ENCODE data around the gene PCNA. TPM values are rescaled to one million over a fixed set of nuclear protein-coding genes. Genes with fewer than 3 reads are reported as not detected.

Gene PCNA
- total and polyA plus RNA-seq, 2 experiments from 2014 or later: 353 to 428 TPM

GRCh38 chr20:5133998-5134397 lies 14.2 kb upstream of the PCNA start (continued):
- no peak for TF ChIP-seq STAT1 (IDR thresholded peaks at IDR 0.05; ENCODE audit: unreplicated experiment)
- TF ChIP-seq NANOG (IDR thresholded peaks at IDR 0.05; ENCODE audit: borderline replicate concordance): no peak
- no peak for TF ChIP-seq POLR2AphosphoS5 (IDR thresholded peaks at IDR 0.05; ENCODE audit: low read depth)
- no peak for TF ChIP-seq CREB1 (CRISPR knock-in tag; IDR thresholded peaks at IDR 0.05; ENCODE audit: low read depth)
- TF ChIP-seq ZNF114 (CRISPR knock-in tag; IDR thresholded peaks at IDR 0.05): no peak
- TF ChIP-seq CTCF (conservative IDR thresholded peaks at IDR 0.05; ENCODE audit: low read depth in 2 of 2): no peak
- TF ChIP-seq ZNF331 (CRISPR knock-in tag; IDR thresholded peaks at IDR 0.05; ENCODE audit: low read depth): no peak
- TF ChIP-seq JUNB (IDR thresholded peaks at IDR 0.05; ENCODE audit: unreplicated experiment): no peak

- Mint-ChIP-seq H3K4me3 (no peak overlapping the region; the same call in 2 of the 3 replicates), H3K27ac (no peak overlapping the region), H3K36me3 (ENCODE audit: low read depth) (no peaks in the 10 kb centered on the region), H3K27me3 (ENCODE audit: insufficient read depth, low read depth, poor library complexity) (peaks cover 4% of the 10 kb centered on the region), H3K9me3 (no peaks in the 10 kb centered on the region), H3K4me1 (peaks cover 16% of the 10 kb centered on the region)
- H3K4me3 ChIP-seq: no peak overlapping the region
- no peaks in the 10 kb centered on the region for H3K9me2 ChIP-seq (ENCODE audit: insufficient read depth)
- ATAC-seq: no peak
- H4K20me1 ChIP-seq (replicated peaks; ENCODE audit: insufficient read depth): no peaks in the 10 kb centered on the region; the same call in none of the 2 replicates
- H3K79me2 ChIP-seq (replicated peaks; ENCODE audit: insufficient read depth): peaks cover 85% of the 10 kb centered on the region
- no peak overlapping the region for H2AFZ ChIP-seq
- H3K36me3 ChIP-seq (ENCODE audit: insufficient read depth): no peaks in the 10 kb centered on the region; the same call in 1 of the 2 replicates
- no peak for TF ChIP-seq POLR2AphosphoS5 (IDR thresholded peaks at IDR 0.05; ENCODE audit: low read depth)
- TF ChIP-seq NANOG (IDR thresholded peaks at IDR 0.05; ENCODE audit: borderline replicate concordance): no peak
- no peak for TF ChIP-seq JUNB (IDR thresholded peaks at IDR 0.05; ENCODE audit: unreplicated experiment)
- no peak for TF ChIP-seq ETS1 (IDR thresholded peaks at IDR 0.05)
- TF ChIP-seq ZNF331 (CRISPR knock-in tag; IDR thresholded peaks at IDR 0.05; ENCODE audit: low read depth): no peak
- no peak for TF ChIP-seq CTCF (conservative IDR thresholded peaks at IDR 0.05; ENCODE audit: low read depth in 2 of 2)
- no peak for TF ChIP-seq EZH2phosphoT487 (IDR thresholded peaks at IDR 0.05; ENCODE audit: unreplicated experiment)
- no peak for TF ChIP-seq REST (IDR thresholded peaks at IDR 0.05; ENCODE audit: unreplicated experiment)
- no peak for TF ChIP-seq ZNF114 (CRISPR knock-in tag; IDR thresholded peaks at IDR 0.05)
- no peak for TF ChIP-seq CREB1 (CRISPR knock-in tag; IDR thresholded peaks at IDR 0.05; ENCODE audit: low read depth)
- no peak for DNase-seq (ENCODE audit: low spot score)
- H3K27me3 ChIP-seq (ENCODE audit: insufficient read depth): no peaks in the 10 kb centered on the region
- H3K4me2 ChIP-seq: no peak overlapping the region
- H3F3A ChIP-seq (replicated peaks; ENCODE audit: low read depth): no peaks in the 10 kb centered on the region; the same call in 1 of the 2 replicates
- H3K4me1 ChIP-seq (ENCODE audit: insufficient read depth): peaks cover 8% of the 10 kb centered on the region
- H3K27ac ChIP-seq (ENCODE audit: low read depth): peak overlapping the region; percentile 21; the same call in 1 of the 2 replicates
Measured at GRCh38 chr20:5131502-5131901, 11.7 kb upstream of the PCNA start.
